HepG2 (cell line): ENCODE measurements around the gene MIDN. TPM values are rescaled to one million over a fixed set of nuclear protein-coding genes. Genes with fewer than 3 reads are reported as not detected.
A peak's percentile ranks its signal among the peaks of the same experiment; 100 is the strongest.

Experiments
- ATAC-seq: fragments of 200-7000 bp; cut with Tn5 transposase; 3 replicates; pipeline ENCODE4 v1.9.1; 2020; ENCODE audit warnings: mild to moderate bottlenecking, moderate library complexity
- BruUV-seq: library from RNA; stranded (reverse); fragments of 400-500 nt; replicated peaks from 2 replicates; lab custom pipeline; 2021; lab: Mats Ljungman, UMichigan
- CTCF ChIA-PET: fragments of 300-600 bp; formaldehyde crosslinking; extraction: SDS; loops from one replicate; lab custom pipeline; 2021; ENCODE audit warnings: low total read pairs, inconsistent platforms, low intra/inter-chr PET ratio; lab: Yijun Ruan, JAX
- POLR2A ChIA-PET: fragments of 350-600 bp; sonication (Branson Sonifier 250); formaldehyde crosslinking; loops from one replicate; lab custom pipeline; 2020; ENCODE audit warnings: antibody characterized with exemption, inconsistent platforms; lab: Yijun Ruan, JAX
- DNase-seq: peaks from one replicate; pipeline ENCODE4 v3.0.0-alpha.2; 2015; ENCODE audit warnings: low spot score
- FAIRE-seq: peaks from 3 replicates; lab custom pipeline; 2011; peaks lifted over from hg19 to GRCh38; lab: Jason Lieb, UNC
- H2AFZ ChIP-seq: one replicate; pipeline ENCODE4 v1.6.1; 2011; ENCODE audit warnings: low read length, inconsistent platforms
- H3K27ac ChIP-seq: fragments of 300-600 bp; 3 replicates; pipeline ENCODE4 v1.8.0; 2011; ENCODE audit warnings: mixed run types, mild to moderate bottlenecking, mixed read lengths, low read length, inconsistent platforms; ENCODE audit not compliant: insufficient read depth; ENCODE audit errors: extremely low read length
- H3K27me3 ChIP-seq, 2 experiments: fragments of 200-600 bp in 1 of 2; 2 replicates in 1 of 2; 3 replicates in 1 of 2; pipeline versions ENCODE4 v1.6.0 to v1.8.0; 2011; ENCODE audit warnings: low read length in 2 of 2, mild to moderate bottlenecking in 2 of 2, moderate library complexity in 2 of 2, inconsistent platforms in 1 of 2; ENCODE audit not compliant: insufficient read depth in 2 of 2, control insufficient read depth in 1 of 2
- H3K36me3 ChIP-seq, 2 experiments: fragments of 200-600 bp in 1 of 2; replicated peaks in 1 of 2; 2 replicates in 1 of 2; 3 replicates in 1 of 2; pipeline versions ENCODE4 v1.5.1 to v1.8.0; 2011; ENCODE audit warnings: low read length in 2 of 2, inconsistent platforms in 1 of 2; ENCODE audit not compliant: insufficient read depth in 2 of 2, control insufficient read depth in 1 of 2
- H3K4me1 ChIP-seq: 2 replicates; pipeline ENCODE4 v1.5.1; 2012; ENCODE audit warnings: low read length, inconsistent platforms; ENCODE audit not compliant: insufficient read depth
- H3K4me2 ChIP-seq: 2 replicates; pipeline ENCODE4 v1.6.0; 2011; ENCODE audit warnings: low read depth, low read length, inconsistent platforms
- H3K4me3 ChIP-seq, 3 experiments: fragments of 200-600 bp in 1 of 3; sonication (generic), shearing (Covaris generic) in 1 of 3; replicated peaks in 1 of 3; 2 replicates each; pipeline ENCODE4 v1.5.1; 2011 to 2016; ENCODE audit warnings: low read length in 3 of 3, inconsistent platforms in 2 of 3, low read depth in 2 of 3, mild to moderate bottlenecking in 2 of 3, control low read depth in 1 of 3, mixed read lengths in 1 of 3; ENCODE audit not compliant: insufficient read depth in 1 of 3
- H3K79me2 ChIP-seq: one replicate; pipeline ENCODE4 v1.6.1; 2011; ENCODE audit warnings: low read length, inconsistent platforms; ENCODE audit not compliant: insufficient read depth
- H3K9ac ChIP-seq: 2 replicates; pipeline ENCODE4 v1.6.0; 2011; ENCODE audit warnings: mild to moderate bottlenecking, low read depth, low read length, inconsistent platforms; ENCODE audit not compliant: insufficient read depth
- H3K9me3 ChIP-seq: 2 replicates; pipeline ENCODE4 v1.5.1; 2012; ENCODE audit warnings: mild to moderate bottlenecking, low read length
- H4K20me1 ChIP-seq: 2 replicates; pipeline ENCODE4 v1.6.0; 2011; ENCODE audit warnings: inconsistent platforms, mild to moderate bottlenecking, low read length, moderate library complexity; ENCODE audit not compliant: insufficient read depth
- ATF4 ChIP-seq, 2 experiments: fragments of 450-650 bp in 1 of 2; sonication (generic) in 1 of 2; formaldehyde crosslinking; IDR thresholded peaks; 2 replicates each; pipeline versions ENCODE4 v1.5.0 to v1.8.0; 2020 to 2022; ENCODE audit warnings: mild to moderate bottlenecking in 1 of 2, missing genetic modification reagents in 1 of 2
- FOSL1 ChIP-seq: sonication (generic); formaldehyde crosslinking; IDR thresholded peaks from 2 replicates; pipeline ENCODE4 v1.9.0; 2021; ENCODE audit warnings: missing genetic modification reagents, borderline replicate concordance
- HBP1 ChIP-seq: IDR thresholded peaks from 2 replicates; pipeline ENCODE4 v1.6.1; 2016; ENCODE audit warnings: low read depth, control low read depth
- MBD4 ChIP-seq: IDR thresholded peaks from 2 replicates; pipeline ENCODE4 v1.6.1; 2012; ENCODE audit warnings: low read length, inconsistent platforms, borderline replicate concordance
- NFYB ChIP-seq: sonication (generic); formaldehyde crosslinking; IDR thresholded peaks from 2 replicates; pipeline ENCODE4 v1.4.0; 2020; ENCODE audit warnings: missing genetic modification reagents
- TFDP2 ChIP-seq: sonication (generic); formaldehyde crosslinking; IDR thresholded peaks from 2 replicates; pipeline ENCODE4 v1.4.0; 2020; ENCODE audit warnings: missing genetic modification reagents
- UBTF ChIP-seq: sonication (generic); formaldehyde crosslinking; IDR thresholded peaks from 2 replicates; pipeline ENCODE4 v1.4.0; 2020; ENCODE audit warnings: mild to moderate bottlenecking, missing genetic modification reagents
- ZFP91 ChIP-seq: sonication (generic); formaldehyde crosslinking; IDR thresholded peaks from 2 replicates; pipeline ENCODE4 v1.9.0; 2022; ENCODE audit warnings: missing genetic modification reagents, mild to moderate bottlenecking, borderline replicate concordance
- ZNF570 ChIP-seq: sonication (generic); formaldehyde crosslinking; IDR thresholded peaks from 2 replicates; pipeline ENCODE4 v1.4.0; 2020; ENCODE audit warnings: mild to moderate bottlenecking, missing genetic modification reagents, borderline replicate concordance
- ZNF713 ChIP-seq: sonication (generic); formaldehyde crosslinking; IDR thresholded peaks from 2 replicates; pipeline ENCODE4 v1.4.0; 2020; ENCODE audit warnings: mild to moderate bottlenecking, missing genetic modification reagents
- ZNF746 ChIP-seq: sonication (generic); formaldehyde crosslinking; IDR thresholded peaks from 2 replicates; pipeline ENCODE4 v1.8.0; 2022; ENCODE audit warnings: mild to moderate bottlenecking, missing genetic modification reagents
- WGBS: methylation state at CpG from one replicate; pipeline ENCODE4 v1.1.6; 2017; ENCODE audit warnings: low lambda C conversion rate; 5-methylcytosine and 5-hydroxymethylcytosine counted together
- in situ Hi-C: cut with HindIII; loops from 2 replicates; pipeline ENCODE4 v1.10.0; 2017; ENCODE audit warnings: low pct_unique_long_range_greater_than_20kb; ENCODE audit not compliant: extremely low pct_ligation_motif_present
- intact Hi-C: fragments of 100-400 bp; cut with micrococcal nuclease; formaldehyde crosslinking; loops from one replicate; pipeline ENCODE4 v1.10.0; 2022; ENCODE audit not compliant: unreplicated experiment
- polyA plus RNA-seq, 8 experiments: library from polyadenylated mRNA; depleted of rRNA in 3 of 8; stranded (reverse) in 7 of 8; unstranded in 1 of 8; fragments of >200 nt; fragmentation: Illumina TruSeq in 4 of 8; extraction: Trizol in 4 of 8; gene quantifications; 2 replicates each; pipeline versions ENCODE4 v1.2.1 to v1.2.3, GENCODE V29; 2011 to 2016; ENCODE audit warnings: low read depth in 4 of 8, missing spikeins in 1 of 8, mixed read lengths in 1 of 8; ENCODE audit not compliant: insufficient read depth in 1 of 8
- total RNA-seq, 5 experiments: library from RNA; depleted of rRNA; stranded (reverse); fragments of >200 nt; fragmentation: Illumina TruSeq; extraction: Trizol; gene quantifications; 2 replicates each; pipeline ENCODE4 v1.2.3, GENCODE V29; 2016; ENCODE audit warnings: low read depth in 1 of 5
- TF ChIP-seq, protein P1 (sequence below): IDR thresholded peaks from 2 replicates; pipeline ENCODE4 v1.6.1; 2012; ENCODE audit warnings: inconsistent platforms
- TF ChIP-seq, protein P2 (sequence below): sonication (generic); formaldehyde crosslinking; IDR thresholded peaks from 2 replicates; pipeline ENCODE4 v1.8.0; 2022; ENCODE audit warnings: missing genetic modification reagents, mild to moderate bottlenecking, inconsistent platforms, borderline replicate concordance

MIDN gene
- total and polyA plus RNA-seq, 2 of the 13 experiments (the other 11 are each of a cell fraction or from before 2014, with no cell fraction given) = 8.4 to 18.0 TPM

- Histone ChIP-seq H3K9ac (no peak overlapping the region), H3K4me1 (peaks cover 24% of the 10 kb centered on the region), H3K27me3 (no peaks in the 10 kb centered on the region), H3K9me3 (no peaks in the 10 kb centered on the region), H3K79me2 (no peaks in the 10 kb centered on the region), H3K4me3 (no peak overlapping the region), H3K36me3 (peaks cover 0 to 3% of the 10 kb centered on the region in 2 experiments; a peak in 2 of 5 replicates), H4K20me1 (no peaks in the 10 kb centered on the region), H2AFZ (no peak overlapping the region), H3K27ac (peak overlapping the region; percentile 39), H3K4me2 (peak overlapping the region; percentile 31)
- ChIA-PET CTCF (no interaction called here), POLR2A (interaction anchor here (0.7 to 1.3 kb wide), 3 partner anchors 9 to 18 kb away, joined by 3 read pairs; partner anchors contain the start of gene ATP5F1D)
- FAIRE-seq = no peak
- WGBS = 87% methylated on average over 6 of the region's 15 CpGs
- intact Hi-C loops (no loop called here), in situ Hi-C loops (no loop called here)
- peak; percentile 26 for ATAC-seq
- BruUV-seq = no TSS peak
- no peak for DNase-seq
- TF ChIP-seq, protein P1, sequence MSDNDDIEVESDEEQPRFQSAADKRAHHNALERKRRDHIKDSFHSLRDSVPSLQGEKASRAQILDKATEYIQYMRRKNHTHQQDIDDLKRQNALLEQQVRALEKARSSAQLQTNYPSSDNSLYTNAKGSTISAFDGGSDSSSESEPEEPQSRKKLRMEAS = no peak
- TF ChIP-seq ZNF713 (CRISPR knock-in tag) (no peak), UBTF (CRISPR knock-in tag) (no peak), NFYB (CRISPR knock-in tag) (no peak), ATF4 (CRISPR knock-in tag; IDR thresholded peaks at IDR 0.05) (no peak), ZFP91 (0 out of 2 replicates have a peak, but pooled peaks have one; percentile 10), ZNF746 (no peak), HBP1 (CRISPR knock-in tag) (no peak), ZNF570 (no peak), TFDP2 (CRISPR knock-in tag) (no peak), MBD4 (no peak), FOSL1 (CRISPR knock-in tag) (no peak)
- TF ChIP-seq, protein P2, sequence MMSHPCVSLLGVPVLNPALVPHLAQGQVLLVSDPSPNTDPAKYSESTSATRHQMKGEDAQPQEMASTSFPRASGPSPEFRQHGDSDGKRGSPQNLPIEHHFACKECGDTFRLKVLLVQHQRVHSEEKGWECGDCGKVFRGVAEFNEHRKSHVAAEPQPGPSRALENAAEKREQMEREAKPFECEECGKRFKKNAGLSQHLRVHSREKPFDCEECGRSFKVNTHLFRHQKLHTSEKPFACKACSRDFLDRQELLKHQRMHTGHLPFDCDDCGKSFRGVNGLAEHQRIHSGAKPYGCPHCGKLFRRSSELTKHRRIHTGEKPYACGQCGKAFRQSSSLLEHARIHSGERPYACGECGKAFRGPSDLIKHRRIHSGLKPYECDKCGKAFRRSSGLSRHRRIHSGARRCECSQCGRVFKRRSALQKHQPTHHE (CRISPR knock-in tag) = no peak
These were observed 16.4 kb upstream of the MIDN start for GRCh38 chr19:1231729-1232637.
